Uterus (tissue), 4 donors: Measurements from ENCODE around the gene MCIDAS. TPM values are rescaled to one million over a fixed set of nuclear protein-coding genes. Genes with fewer than 3 reads are reported as not detected.

Source experiments
- DNase-seq, 2 donors: peaks; one replicate each; pipeline ENCODE4 v3.0.0-alpha.2; 2019 to 2020
- H3K27ac ChIP-seq, 2 donors: fragments of 200-600 bp; sonication (generic); 1 replicate in 1 of 2; 2 replicates in 1 of 2; pipeline ENCODE4 v1.5.1; 2016 to 2018
- H3K27me3 ChIP-seq, 2 donors: fragments of 200-600 bp; sonication (generic); one replicate each; pipeline ENCODE4 v1.5.1; 2018 to 2019; ENCODE audit warnings: control low read depth in 1 of 2
- H3K36me3 ChIP-seq, 2 donors: fragments of 200-600 bp; sonication (generic); one replicate each; pipeline ENCODE4 v1.5.1; 2019; ENCODE audit warnings: control low read depth in 1 of 2
- H3K4me1 ChIP-seq, 2 donors: fragments of 200-600 bp; sonication (generic); one replicate each; pipeline ENCODE4 v1.5.1; 2018 to 2019; ENCODE audit warnings: control low read depth in 1 of 2
- H3K4me3 ChIP-seq, 2 donors: fragments of 200-600 bp; sonication (generic); 1 replicate in 1 of 2; 2 replicates in 1 of 2; pipeline ENCODE4 v1.5.1; 2018 to 2019; ENCODE audit warnings: mild to moderate bottlenecking in 1 of 2
- H3K9me3 ChIP-seq, 2 donors: fragments of 200-600 bp; sonication (generic); one replicate each; pipeline ENCODE4 v1.5.1; 2019; ENCODE audit warnings: control low read depth in 1 of 2
- CTCF ChIP-seq, 4 experiments: fragments of 200-600 bp in 2 of 4; fragments of 450-650 bp in 2 of 4; sonication (generic) in 2 of 4; IDR thresholded peaks; one replicate each; pipeline ENCODE4 v1.5.1; 2016 to 2019; ENCODE audit warnings: antibody characterized with exemption in 4 of 4, mild to moderate bottlenecking in 2 of 4, moderate library complexity in 1 of 4
- POLR2A ChIP-seq, 2 donors: fragments of 450-650 bp; IDR thresholded peaks; one replicate each; pipeline ENCODE4 v1.6.1; 2016; ENCODE audit warnings: antibody characterized with exemption in 2 of 2, mild to moderate bottlenecking in 1 of 2, moderate library complexity in 1 of 2
- intact Hi-C: fragments of 100-400 bp; cut with DNase I; formaldehyde crosslinking; loops from one replicate; pipeline ENCODE4 v1.15.1; 2023; ENCODE audit warnings: low total_unique reads
- total RNA-seq, 4 donors: library from RNA; depleted of rRNA in 3 of 4; stranded (reverse); fragments of >200 nt in 3 of 4; gene quantifications; one replicate each; pipeline versions ENCODE4 v1.1.0 to v1.2.4, GENCODE V29; 2014 to 2023
- donor health status: DM: yes; HTN: yes; CAD: no.

The MCIDAS gene
- total RNA-seq, 4 donors from 2014 or later = 0.14 TPM; not detected in 3

- no peak for DNase-seq
- intact Hi-C loops = no loop called here
- Histone ChIP-seq H3K9me3 (no peaks in the 10 kb centered on the region), H3K27me3 (peaks cover 12 to 61% of the 10 kb centered on the region in 2 donors), H3K4me3 (peak overlapping the region; percentile 12 to 55), H3K4me1 (peaks cover 0 to 34% of the 10 kb centered on the region in 2 donors), H3K36me3 (no peaks in the 10 kb centered on the region), H3K27ac (no peak overlapping the region)
- no peak for TF ChIP-seq POLR2A (IDR thresholded peaks at IDR 0.05)
Measured at GRCh38 chr5:55232271-55232984, 5.3 kb upstream of the MCIDAS start.

- H3K36me3 ChIP-seq = no peaks in the 10 kb centered on the region
- H3K4me3 ChIP-seq = peak overlapping the region in 1 of 2 donors; percentile 55
- DNase-seq = no peak
- H3K27ac ChIP-seq = no peak overlapping the region
- H3K9me3 ChIP-seq = no peaks in the 10 kb centered on the region
- peaks cover 0 to 40% of the 10 kb centered on the region in 2 donors for H3K4me1 ChIP-seq
- TF ChIP-seq CTCF (IDR thresholded peaks at IDR 0.05) = no peak
- peaks cover 18 to 64% of the 10 kb centered on the region in 2 donors for H3K27me3 ChIP-seq
- intact Hi-C loops = no loop called here
Measured at GRCh38 chr5:55231919-55232270, 4.8 kb upstream of the MCIDAS start.

- no peaks in the 10 kb centered on the region for H3K9me3 ChIP-seq
- no peak for DNase-seq
- H3K27me3 ChIP-seq = peaks cover 23 to 70% of the 10 kb centered on the region in 2 donors
- no peaks in the 10 kb centered on the region for H3K36me3 ChIP-seq
- TF ChIP-seq POLR2A (IDR thresholded peaks at IDR 0.05) = no peak
- TF ChIP-seq CTCF (IDR thresholded peaks at IDR 0.05) = no peak
- peak overlapping the region in 1 of 2 donors; percentile 55 for H3K4me3 ChIP-seq
- H3K27ac ChIP-seq = no peak overlapping the region
- peaks cover 0 to 46% of the 10 kb centered on the region in 2 donors for H3K4me1 ChIP-seq
- intact Hi-C loops = no loop called here
Measured at GRCh38 chr5:55231029-55231918, 4.2 kb upstream of the MCIDAS start.

- no peak for TF ChIP-seq CTCF (IDR thresholded peaks at IDR 0.05)
- no peak for TF ChIP-seq POLR2A (IDR thresholded peaks at IDR 0.05)
- no peak for DNase-seq
- Histone ChIP-seq H3K9me3 (no peaks in the 10 kb centered on the region), H3K4me3 (no peak overlapping the region), H3K4me1 (peaks cover 0 to 47% of the 10 kb centered on the region in 2 donors), H3K27me3 (peaks cover 26 to 80% of the 10 kb centered on the region in 2 donors), H3K36me3 (no peaks in the 10 kb centered on the region), H3K27ac (no peak overlapping the region)
- intact Hi-C loops = no loop called here
Measured at GRCh38 chr5:55230086-55230629, 3.0 kb upstream of the MCIDAS start.

- Histone ChIP-seq H3K4me1 (peaks cover 0 to 34% of the 10 kb centered on the region in 2 donors), H3K4me3 (no peak overlapping the region), H3K36me3 (no peaks in the 10 kb centered on the region), H3K27ac (no peak overlapping the region), H3K9me3 (no peaks in the 10 kb centered on the region), H3K27me3 (peaks cover 28 to 94% of the 10 kb centered on the region in 2 donors)
- intact Hi-C loops = loop anchor here (10.0 kb wide), 1 partner anchor 53 kb away; the partner anchor contains the start of gene CDC20B
- no peak for TF ChIP-seq POLR2A (IDR thresholded peaks at IDR 0.05)
- TF ChIP-seq CTCF (IDR thresholded peaks at IDR 0.05) = no peak
- no peak for DNase-seq
Measured at GRCh38 chr5:55227664-55228430, 732 bp upstream of the MCIDAS start.
